Right renal pelvis (tissue), 4 donors: ENCODE measurements around the gene GTF2E1. TPM values are rescaled to one million over a fixed set of nuclear protein-coding genes. Genes with fewer than 3 reads are reported as not detected.
"Not testable (repeated sequence)": the region's sequence is repeated elsewhere in the genome, so short reads cannot be mapped to it uniquely, and the experiment has no call there.

ENCODE experiments used
- DNase-seq, 4 donors: peaks; one replicate each; pipeline ENCODE4 v3.0.0-alpha.2; 2013; ENCODE audit warnings: low read depth in 4 of 4, low spot score in 3 of 4, missing footprints in 1 of 4
- polyA plus RNA-seq, 4 donors: library from polyadenylated mRNA; unstranded; fragments of 120-200 nt; gene quantifications; one replicate each; pipeline ENCODE4 v1.2.1, GENCODE V29; 2013; ENCODE audit not compliant: insufficient read length in 4 of 4

Gene GTF2E1
- 10 to 100 TPM; 12.7 to 17.0 (median 15.5) TPM for polyA plus RNA-seq

DNA sequence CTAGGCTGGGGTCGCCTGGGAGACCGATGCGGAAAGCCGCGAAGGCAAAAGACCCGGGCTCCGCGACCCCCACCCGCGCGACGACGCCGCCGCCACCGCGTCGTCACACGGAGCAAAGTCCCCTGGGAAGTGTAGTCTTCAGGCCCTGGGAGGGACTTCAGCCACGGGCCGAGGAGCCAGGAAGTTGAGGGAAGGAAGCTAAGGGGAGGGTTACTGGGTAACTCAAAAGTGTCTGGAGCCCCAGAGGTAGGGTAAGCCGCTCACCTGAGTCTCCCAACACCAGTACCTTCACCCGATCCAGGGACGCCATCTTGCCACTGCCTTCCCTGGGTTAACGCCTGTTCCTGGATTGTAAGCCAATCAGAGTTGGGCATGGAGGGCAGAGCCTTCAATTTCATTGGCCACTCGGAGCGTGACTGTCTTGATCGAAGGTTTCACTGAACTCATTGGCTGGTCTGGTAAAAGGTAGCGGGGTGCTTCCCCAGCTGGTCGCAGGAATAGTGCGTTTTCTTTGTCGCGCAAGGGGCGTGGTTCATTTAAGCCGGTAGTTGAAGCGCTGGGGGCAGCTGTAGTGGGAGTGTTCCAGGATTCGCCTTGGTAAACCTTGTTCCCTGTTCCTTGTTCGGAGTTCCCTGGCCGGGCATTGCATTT, at the start of gene GTF2E1, which contains the start of gene RABL3:
Gene GTF2E1, plus strand, starts transcription at position 547 of the 651 bp plus-strand sequence. CDS start 7,809 bp downstream, outside the sequence.
Gene RABL3, minus strand, starts transcription at position 319 of the 651 bp plus-strand sequence. Its CDS starts 9 bp downstream, at position 310.
- peak; percentile 99 to 100 (median 100) for DNase-seq

DNA sequence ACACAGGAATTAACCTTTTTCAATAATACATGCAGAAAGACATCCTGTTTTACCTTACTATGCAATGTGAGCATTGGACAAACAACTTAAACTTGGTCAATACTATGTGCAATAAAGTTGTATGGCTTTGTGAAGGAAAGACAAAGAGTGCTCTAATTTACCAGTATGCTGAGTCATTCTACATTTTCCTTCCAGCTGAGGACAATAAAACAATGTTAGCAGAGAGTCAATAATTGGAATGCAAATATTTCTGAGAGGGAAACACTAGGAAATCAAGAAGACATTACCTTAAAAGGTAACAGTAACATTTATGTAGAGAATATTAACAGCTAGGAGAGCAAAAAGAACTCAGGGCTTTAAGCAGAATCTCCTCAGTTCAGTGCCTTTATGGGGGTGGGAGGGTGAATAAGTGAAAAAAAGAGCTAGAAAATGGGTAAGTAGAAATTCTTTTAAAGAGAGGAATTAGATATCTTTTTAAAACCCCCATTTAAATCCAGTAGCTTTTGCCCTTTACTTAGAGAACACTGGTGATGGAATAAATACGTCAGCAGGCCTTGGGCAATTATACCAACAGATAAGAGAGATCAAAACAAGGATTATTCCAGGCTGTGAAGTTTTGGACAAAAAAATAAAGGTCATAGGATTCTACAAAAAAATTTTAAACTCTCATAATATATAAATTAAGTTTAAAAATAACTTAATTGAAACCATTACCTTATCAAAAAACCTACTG, 48.9 kb upstream of the GTF2E1 start:
- no peak for DNase-seq

DNA sequence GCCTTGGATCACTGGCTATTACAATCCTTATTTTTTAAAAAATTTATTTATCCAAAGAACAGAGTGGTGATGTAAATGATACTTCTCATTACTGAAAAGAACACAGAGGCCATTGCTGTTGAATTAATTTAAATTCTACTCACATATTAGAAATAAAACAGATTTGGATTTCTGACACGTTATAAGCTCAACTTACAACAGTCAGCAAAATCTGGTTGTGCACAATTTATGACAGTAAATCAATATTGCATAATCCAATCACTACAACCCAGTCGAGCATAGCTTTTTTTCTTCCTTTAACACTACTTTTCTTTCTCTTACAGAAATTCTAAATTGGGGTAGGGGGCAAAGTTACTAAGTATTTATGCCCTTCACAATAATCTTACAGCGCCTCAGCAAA, 43.2 kb upstream of the GTF2E1 start:
- no peak for DNase-seq

DNA sequence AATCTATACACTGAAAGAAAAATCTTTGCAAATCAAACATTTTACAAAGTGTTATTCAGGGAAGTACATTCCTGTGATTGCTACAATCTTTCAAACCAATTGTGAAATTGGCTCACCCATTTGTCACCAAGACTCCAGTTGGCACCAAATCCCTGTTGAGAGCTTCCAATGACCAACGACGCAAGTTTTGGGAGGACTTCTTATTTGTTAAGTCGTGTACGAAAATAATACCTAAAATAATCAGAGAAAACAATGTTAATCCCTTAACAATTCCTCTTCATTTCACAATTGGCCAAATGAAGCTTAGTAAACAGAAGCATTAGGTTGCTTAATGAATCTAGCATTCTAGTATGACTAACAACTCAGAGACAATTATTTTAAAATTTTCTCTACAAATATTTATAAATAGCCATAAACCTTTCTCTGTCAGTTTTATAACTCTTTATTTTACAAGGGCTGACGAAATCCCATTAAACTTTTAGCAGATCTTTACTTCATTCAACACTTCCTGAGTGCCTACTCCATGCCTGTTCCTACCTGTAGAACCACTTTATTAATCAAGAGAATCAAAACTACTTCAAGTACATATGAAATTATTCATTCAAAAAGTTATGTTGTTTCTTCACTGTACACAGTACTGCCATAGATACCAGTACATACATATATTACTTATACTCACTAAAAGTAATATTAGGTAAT, 36.5 kb upstream of the GTF2E1 start:
- no peak for DNase-seq

DNA sequence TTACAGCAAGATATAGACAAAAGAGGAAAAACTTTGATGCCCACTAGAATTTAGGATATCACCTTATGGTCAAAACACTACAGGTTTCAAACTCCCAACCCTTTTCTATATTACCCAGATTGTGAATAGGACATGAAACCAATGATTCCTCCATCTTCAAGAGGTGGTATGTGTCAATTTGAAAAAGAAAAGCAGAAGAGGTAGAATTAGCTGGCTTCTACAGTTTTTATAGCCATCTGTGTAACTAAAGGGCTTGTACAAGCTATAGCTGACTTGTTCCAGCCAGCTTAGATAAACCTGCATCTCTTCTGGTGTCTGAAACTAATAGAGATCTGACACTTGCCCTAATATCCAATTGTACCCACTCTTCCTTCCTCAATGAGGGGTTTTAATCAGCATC, 35.6 kb upstream of the GTF2E1 start:
- DNase-seq: no peak

DNA sequence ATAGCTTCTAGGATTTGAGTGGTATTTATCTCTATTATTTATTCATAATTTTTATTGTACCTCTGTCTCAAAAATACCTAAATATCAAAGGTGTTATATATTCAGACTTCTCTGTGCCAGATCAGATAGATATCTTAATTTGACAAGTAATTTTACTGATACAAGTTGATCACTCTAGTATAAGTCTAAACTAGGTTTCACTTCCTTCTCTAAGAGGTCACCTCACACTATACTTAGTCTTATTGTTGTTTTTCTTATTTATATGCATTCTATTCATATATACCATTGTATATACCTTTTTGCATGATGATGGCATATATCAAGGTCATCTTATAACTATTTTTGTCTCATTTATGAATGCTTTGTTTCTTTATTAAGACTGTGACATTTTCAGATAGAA, 34.1 kb upstream of the GTF2E1 start:
- DNase-seq: no peak

DNA sequence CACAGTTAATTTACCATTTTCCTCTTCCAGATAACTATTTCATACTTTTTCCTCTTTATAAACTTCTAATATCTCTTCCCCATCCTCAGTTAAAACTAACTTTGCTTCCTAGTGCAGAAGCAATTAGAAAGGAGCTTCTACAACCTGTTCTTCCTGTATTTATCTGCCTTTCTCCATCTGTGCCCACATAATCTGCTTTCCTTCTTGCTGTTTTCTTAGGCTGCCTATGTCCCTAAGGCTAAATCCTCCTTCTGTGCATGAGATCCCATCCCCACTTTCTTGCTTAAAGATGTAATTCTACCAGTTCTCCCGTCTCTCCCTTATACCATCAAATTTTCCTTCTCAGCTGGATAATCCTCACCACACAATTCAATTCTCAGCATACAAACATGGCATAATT, 32.2 kb upstream of the GTF2E1 start:
- no peak for DNase-seq

DNA sequence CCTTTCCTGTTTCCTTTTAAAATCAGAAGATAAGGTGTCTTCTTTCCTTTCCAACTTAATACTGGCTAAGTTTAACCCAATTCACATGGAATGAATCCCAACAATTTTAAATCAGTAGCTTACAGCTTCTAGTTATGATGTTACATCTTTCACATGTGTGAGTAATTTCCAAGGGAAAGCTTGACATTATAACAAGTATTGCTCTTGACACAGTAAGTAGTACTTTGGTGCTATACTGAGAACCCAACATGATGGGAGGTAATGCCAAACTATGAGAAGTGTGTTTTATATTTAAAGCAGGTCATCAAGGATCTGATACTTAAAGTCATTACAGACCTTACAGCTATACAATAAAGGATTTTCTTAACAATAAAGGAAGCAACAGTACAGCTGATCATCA, 29.3 kb upstream of the GTF2E1 start:
- DNase-seq: no peak

DNA sequence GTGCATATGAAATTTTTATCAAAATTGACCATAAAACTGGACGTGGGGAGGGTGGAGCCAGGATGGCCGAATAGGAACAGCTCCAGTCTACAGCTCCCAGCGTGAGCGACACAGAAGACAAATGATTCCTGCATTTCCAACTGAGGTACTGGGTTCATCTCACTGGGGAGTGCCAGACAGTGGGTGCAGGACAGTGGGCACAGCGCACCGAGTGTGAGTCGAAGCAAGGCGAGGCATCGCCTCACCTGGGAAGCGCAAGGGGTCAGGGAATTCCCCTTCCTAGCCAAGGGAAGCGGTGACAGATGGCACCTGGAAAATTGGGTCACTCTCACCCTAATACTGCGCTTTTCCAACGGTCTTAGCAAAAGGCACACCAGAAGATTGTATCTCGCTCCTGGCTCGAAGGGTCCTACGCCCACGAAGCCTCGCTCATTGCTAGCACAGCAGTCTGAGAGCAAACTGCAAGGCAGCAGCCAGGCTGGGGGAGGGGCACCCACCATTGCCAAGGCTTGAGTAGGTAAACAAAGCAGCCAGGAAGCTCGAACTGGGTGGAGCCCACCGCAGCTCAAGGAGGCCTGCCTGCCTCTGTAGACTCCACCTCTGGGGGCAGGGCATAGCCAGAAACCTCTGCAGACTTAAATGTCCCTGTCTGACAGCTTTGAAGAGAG, 23.2 kb upstream of the GTF2E1 start:
- not testable (repeated sequence) for DNase-seq

DNA sequence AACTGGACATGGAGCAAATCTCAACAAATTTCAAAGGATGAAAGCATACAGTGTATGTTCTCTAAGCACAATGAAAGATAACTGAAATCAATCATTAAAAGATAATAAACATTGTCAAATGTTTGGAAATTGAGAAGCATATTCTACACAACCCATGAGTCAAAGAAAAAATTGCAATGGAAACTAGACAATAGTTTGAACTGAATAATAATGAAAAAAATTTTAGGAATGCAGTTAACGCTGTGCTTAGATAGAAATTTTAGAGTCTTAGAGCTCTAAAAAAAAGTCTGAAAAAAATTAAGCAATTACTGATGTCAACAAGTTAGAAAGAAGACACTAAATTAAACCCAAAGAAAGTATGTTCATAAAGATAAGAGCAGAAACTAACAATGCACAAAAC, 15.8 kb upstream of the GTF2E1 start:
- DNase-seq: no peak

DNA sequence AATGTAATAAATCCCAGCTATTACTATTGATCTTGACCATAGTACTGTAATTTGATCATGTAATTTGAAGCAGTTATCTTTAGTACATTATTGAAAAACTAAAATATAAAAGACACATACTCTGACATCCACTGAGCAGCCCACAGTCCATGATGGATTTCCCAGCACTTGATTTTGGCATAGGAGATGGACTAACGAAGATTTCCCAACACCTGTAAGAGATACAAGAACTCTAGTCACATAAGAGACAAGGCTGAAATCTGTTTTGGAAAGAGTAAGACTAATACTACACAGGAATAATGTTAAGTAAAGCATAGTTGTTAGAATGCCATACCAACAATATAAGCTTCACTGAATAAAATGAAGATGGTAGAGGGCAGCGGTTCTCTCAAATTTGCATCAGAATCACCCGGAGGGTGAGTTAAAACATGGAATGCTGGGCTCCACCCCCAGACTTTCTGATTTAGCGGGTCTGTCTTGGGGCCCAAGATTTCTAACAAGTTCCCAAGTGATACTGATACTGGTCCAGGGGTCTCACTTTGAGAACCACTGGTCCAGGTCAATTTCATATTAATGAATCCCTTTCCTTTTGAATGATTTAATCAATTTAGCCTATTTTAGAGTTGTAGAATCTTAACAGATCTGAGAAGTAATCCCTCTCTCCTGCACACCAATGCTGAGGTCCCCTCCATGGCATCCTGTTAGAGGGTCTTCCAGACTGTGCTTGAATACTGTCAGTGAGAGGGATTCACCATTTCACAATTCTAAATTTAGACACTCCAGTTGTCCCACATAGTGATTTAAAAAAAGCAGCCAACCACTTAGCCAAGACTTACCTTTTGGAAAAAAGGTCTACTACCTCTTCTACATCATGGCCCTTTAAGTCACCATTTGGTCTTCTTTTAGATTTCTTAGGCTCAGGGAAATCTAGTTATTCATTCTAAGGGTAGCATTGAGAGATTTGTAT, 11.7 kb upstream of the GTF2E1 start:
- no peak for DNase-seq

DNA sequence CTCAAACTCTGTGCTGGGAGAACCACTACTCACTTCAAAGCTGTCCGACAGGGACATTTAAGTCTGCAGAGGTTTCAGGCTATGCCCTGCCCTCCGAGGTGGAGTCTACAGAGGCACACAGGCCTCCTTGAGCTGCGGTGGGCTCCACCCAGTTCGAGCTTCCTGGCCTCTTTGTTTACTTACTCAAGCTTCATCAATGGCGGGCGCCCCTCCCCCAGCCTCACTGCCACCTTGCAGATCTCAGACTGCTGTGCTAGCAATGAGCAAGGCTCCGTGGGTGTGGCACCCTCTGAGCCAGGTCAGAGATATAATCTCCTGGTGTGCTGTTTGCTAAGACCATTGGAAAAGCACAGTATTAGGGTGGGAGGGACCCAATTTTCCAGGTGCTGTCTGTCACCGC, 4.5 kb upstream of the GTF2E1 start:
- not testable (repeated sequence) for DNase-seq

DNA sequence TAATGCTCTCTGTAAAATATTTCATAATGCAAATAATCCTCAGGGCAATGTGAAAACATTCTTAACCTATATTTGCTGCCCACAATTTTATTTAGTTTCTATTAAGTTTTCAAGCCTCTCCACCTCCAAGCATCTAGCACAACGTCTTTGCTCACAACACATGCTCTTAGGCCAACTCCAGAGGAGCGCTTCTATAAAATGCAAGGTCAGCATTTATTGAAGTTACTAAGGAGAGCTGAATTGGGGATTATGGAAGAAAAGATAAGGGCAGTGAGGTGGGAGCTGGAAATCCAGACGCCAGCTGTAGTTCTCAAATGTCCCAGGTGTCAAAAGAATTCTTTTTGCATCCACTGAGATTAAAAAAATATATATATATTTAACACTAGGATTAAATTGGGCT, 1.2 kb upstream of the GTF2E1 start:
- no peak for DNase-seq

DNA sequence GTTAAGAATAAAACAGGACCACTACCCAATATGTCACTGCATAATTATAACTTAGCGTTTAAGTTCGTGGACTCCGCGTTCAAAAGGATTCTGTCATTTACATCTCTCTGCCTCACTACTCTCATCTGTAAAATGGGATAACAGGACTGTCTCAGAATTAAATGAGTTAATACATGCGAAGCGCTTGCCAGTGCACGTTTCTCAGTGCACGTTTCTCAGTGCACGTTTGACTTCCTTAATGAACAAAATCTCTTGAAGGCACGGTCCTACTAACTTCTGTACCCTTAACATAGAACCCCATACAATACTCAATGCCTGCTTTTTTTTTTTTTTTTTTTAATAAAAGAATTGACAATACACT, 727 bp upstream of the GTF2E1 start:
- DNase-seq: peak in 1 of 4 donors; percentile 55

DNA sequence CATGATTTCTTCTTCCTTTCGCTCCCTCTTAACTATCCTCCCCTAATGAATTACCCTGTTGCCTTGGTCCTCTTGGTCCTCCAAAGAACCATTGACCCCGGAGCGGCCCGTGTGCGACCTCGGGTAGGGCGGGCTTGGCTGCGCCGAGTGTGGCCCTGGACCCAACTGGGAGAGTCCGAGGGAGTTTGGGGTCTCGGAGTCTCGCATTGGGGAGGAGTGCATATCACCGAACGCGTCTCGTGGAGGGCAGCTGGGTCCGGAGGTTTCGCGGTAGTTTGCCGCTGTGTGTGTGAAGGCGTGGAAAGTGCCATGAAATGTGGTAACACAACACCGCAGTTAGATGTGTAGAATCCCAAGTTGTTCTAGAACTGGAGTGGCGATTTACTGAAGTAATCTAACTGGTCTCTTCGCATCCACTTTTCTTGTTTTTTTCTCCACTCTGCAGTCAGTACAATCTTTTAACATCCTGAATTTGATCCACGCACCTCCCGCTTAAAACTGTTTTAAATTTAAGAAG, 363 bp downstream of the GTF2E1 start:
- no peak for DNase-seq

DNA sequence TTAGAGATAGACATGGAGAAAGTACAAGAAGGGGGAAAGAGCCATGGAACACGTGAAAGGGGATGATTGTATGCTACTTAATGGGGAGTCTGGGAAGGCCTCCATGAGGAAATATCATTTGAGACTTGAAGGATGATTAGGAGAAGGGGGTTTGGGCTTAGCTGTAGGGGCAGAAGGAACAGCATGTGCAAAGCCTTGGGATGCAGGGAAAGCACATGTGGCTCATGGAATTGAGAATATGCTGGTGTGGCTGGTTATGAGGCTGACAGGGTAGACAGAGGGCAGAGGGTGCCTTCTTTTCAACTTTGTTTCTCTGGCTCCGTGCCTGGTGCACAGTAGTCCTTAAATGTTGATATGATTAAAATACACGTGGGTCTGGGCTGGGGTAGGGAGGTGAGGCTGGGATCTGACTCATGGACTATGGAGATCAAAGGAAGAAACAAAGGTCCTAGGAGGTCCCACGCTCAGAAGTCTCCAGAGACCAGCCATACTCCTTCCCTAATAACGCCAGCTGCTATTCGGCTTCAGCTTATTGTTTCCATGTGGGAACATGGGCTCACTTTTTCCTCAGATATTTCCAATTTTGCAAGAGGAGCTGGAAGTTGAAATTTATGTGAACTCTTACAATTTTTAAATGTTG, 1.1 kb downstream of the GTF2E1 start:
- no peak for DNase-seq

DNA sequence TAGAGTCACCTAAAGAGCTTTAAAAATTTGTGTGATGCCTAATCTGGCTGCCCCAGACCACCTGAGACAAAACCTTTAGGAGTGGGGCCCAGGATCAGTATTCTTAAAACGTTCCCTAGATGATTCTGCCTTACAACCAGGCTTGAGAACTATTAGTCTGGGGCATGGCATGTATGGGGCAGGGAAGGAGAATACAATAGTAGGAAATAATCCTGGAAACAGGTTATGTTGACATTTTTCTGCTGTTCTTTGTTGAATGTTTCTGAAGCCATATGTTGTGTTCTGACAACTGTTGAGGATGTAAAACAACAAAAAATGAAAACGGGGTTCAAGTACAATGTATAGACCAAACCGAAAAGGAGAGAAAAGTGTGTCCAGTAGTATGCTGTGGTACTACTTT, 2.9 kb downstream of the GTF2E1 start:
- DNase-seq: no peak

DNA sequence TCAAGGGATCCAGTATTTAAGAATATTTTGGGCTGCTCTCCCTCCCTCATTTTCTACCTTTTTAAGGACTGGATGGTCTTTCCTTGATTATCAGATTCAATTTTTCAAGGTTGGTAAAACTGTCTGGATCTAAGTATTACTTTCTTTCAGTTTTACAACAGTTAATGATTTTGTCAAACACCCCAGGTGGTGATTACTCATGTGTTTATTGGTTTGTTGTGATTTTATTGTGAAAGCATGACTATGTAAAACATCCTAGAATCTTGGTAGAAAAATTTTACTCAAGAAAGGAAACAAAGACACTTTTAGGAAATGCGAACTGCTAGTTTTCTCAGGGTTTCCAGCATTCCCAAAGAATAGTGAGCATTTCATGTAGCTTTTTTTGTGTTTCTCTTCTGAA, 7.3 kb downstream of the GTF2E1 start:
- DNase-seq: no peak

DNA sequence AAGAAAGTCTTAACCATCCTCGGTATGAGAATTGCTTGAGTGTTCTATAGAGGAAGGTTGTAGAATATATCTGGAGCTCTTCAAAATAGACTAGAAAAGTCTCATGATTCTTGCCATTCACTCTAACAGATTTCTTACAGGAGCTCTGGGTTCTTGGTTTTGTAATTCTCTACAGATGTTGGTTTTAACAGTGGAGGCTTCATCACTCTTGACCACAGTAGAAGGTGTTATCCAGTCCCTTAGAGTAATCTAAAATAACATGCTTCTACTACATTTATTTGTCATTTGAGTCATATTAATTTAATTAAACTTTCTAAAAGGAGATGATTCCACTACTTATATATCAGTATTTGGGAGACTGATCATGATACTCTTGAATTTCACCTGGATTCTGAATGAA, 9.7 kb downstream of the GTF2E1 start:
- DNase-seq: no peak
